Mesangial cell (primary cell): ENCODE measurements around the gene TKTL1. TPM values are rescaled to one million over a fixed set of nuclear protein-coding genes. Genes with fewer than 3 reads are reported as not detected.

ENCODE experiments used
- total RNA-seq: library from RNA; depleted of rRNA; stranded (reverse); fragments of >200 nt; gene quantifications from 2 replicates; pipeline ENCODE4 v1.2.3, GENCODE V29; 2015

The TKTL1 gene
- not detected in 2 replicates for total RNA-seq

DNA sequence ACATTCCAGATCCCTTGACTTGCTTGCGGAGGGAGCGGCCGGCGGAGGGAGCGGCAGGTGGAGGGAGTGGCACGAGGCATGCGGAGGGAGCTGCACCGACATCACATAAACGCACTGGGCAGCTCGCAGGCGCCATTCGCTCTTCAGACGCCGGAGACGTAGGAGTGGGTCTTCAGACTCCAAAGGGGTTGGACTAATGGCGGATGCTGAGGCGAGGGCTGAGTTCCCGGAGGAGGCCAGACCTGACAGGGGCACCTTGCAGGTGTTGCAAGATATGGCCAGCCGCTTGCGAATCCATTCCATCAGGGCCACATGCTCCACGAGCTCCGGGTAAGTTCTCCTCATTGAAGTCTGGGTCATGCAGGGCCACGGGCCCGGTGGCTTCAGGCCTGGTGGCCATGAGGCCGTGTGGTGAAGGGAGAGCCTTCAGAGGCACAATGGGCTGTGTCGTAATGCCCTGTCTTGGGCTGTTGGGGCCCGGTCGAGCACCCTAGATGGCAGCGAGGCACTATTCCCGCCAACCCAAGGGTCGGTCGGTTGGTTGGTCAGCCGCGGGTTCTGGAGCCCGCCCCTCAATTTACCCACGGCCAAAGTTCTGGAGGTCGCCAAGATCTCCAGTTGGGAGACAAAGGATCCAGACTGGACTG, at the start of gene TKTL1:
Gene TKTL1, plus strand, starts transcription at position 132 of the 647 bp plus-strand sequence. Its CDS starts 65 bp downstream, at position 197.

DNA sequence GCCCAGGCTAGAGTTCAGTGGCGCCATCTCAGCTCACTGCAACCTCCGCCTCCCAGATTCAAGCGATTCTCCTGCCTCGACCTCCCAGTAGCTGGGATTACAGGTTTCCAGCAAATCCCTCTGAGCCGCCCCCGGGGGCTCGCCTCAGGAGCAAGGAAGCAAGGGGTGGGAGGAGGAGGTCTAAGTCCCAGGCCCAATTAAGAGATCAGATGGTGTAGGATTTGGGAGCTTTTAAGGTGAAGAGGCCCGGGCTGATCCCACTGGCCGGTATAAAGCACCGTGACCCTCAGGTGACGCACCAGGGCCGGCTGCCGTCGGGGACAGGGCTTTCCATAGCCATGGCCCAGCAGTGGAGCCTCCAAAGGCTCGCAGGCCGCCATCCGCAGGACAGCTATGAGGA, 38.3 kb upstream of the TKTL1 start, which contains the start of gene OPN1MW3:
Gene OPN1MW3, plus strand, starts transcription at position 301 of the 400 bp plus-strand sequence. Its CDS starts 38 bp downstream, at position 339.

DNA sequence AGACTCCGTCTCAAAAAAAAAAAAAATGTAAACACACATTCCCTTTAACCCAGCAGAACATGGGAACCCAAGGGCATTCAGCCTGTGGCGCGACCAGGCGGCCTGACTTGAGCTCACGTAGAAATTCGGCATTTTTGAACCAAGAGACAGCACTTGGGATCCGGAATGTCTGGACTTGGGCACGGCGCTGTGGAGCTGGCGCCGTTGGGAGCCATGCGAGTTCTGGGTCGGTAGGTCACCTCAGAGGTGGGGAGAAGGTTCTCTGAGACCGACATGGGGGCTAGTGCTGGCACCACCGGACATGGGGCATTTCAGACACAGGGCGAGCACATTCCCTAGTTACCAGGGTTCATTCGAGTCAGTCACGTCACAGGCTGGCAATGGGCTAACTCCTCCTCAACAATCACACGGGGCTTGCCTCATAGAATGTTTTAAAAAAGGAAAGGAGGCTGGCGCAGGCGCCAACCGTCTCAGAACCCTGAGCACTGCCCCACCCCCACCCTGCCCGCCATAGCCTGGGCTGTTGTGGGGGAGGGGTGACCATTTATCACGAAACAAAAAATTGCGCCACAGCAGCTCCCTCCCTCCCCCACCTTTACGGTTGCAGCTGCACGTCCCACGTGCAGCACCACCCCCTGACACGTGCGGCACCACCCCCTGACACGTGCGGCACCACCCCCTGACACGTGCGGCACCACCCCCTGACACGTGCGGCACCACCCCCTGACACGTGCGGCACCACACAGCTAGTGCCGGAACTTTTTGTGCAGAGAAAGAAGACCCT, 612 bp upstream of the TKTL1 start, which contains the start of gene TEX28:
Gene TEX28, minus strand, starts transcription at position 334 of the 784 bp plus-strand sequence. CDS start 3,007 bp downstream, outside the sequence.

DNA sequence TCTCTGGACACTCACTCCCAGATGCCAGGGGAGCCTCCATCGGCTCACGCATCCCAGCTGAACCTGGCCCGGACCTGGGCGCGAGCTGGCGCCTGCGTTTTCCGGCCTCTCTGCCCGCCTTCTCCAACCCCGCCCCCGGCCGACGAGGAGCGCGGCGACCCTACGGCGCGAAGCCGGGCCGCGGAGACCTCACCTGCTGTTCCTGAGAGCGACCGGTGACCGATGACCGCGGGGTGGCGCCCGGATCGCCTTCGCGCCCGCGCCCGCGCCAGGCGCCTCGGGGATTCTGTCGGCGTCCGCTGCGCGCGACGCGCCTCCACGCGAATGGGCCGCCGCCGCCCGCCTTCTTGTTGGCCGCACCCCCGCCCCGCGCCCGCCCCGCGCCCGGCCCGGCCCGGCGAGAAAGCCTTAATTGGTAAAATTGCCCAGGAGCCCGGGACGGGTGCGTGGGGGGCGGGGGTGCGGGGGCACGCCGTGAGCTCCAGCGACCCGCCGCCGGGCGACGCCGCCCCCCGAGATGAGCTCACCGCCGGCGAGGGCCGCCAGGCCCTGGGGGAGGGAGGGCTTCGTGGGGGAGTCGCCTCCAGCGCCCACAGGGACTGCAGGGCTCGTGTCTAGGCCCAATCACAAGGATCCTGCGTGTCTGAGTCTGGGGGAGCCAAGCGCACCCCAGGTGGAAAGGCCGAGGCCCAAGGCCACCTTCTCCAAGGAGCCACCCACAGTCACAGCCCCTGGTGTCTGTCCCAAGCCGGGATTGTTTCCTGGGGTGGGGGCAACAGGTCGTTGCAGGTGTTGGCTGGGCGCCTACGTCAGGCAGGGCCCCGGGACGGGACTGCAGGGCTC, 78.9 kb downstream of the TKTL1 start, which contains the start of gene FLNA:
Gene FLNA, minus strand, starts transcription at position 322 of the 843 bp plus-strand sequence. CDS start 3,389 bp downstream, outside the sequence.

GRCh38 chrX:154378799-154379568, 83.4 kb downstream of the TKTL1 start, which contains the start of gene EMD:
Gene EMD (plus strand): TSS chrX:154379295. CDS start chrX:154379485, 190 bp downstream.

Other genes starting within 250 kb of the TKTL1 start
- gene MECP2, start 198.1 kb upstream of the TKTL1 start, total RNA-seq = 16.5 and 16.8 TPM in 2 replicates
- gene OPN1LW, start 151.6 kb upstream of the TKTL1 start, total RNA-seq = not detected in 2 replicates
- gene OPN1MW, start 113.2 kb upstream of the TKTL1 start, total RNA-seq = not detected in 2 replicates
- not detected in 2 replicates for gene OPN1MW2, start 76.0 kb upstream of the TKTL1 start, total RNA-seq
- gene OPN1MW3, start 38.2 kb upstream of the TKTL1 start, total RNA-seq = not detected in 2 replicates
- not detected in 2 replicates for gene TEX28, start 671 bp upstream of the TKTL1 start, total RNA-seq
- gene FLNA, start 78.8 kb downstream of the TKTL1 start, total RNA-seq = 2,491 and 2,888 TPM in 2 replicates
- gene EMD, start 83.5 kb downstream of the TKTL1 start, total RNA-seq = 53.0 and 59.8 TPM in 2 replicates
- 5,163 and 5,241 TPM in 2 replicates for gene RPL10, start 102.6 kb downstream of the TKTL1 start, total RNA-seq
- gene DNASE1L1, start 113.5 kb downstream of the TKTL1 start, total RNA-seq = 32.3 and 68.7 TPM in 2 replicates
- 23.5 and 31.4 TPM in 2 replicates for gene TAFAZZIN, start 115.7 kb downstream of the TKTL1 start, total RNA-seq
- gene ATP6AP1, start 132.9 kb downstream of the TKTL1 start, total RNA-seq = 45.0 and 81.4 TPM in 2 replicates
- 74.0 and 80.7 TPM in 2 replicates for gene GDI1, start 141.4 kb downstream of the TKTL1 start, total RNA-seq
- gene FAM50A, start 148.3 kb downstream of the TKTL1 start, total RNA-seq = 34.7 and 46.1 TPM in 2 replicates
- 19.6 and 26.1 TPM in 2 replicates for gene PLXNA3, start 162.5 kb downstream of the TKTL1 start, total RNA-seq
- 18.4 and 23.7 TPM in 2 replicates for gene LAGE3, start 183.5 kb downstream of the TKTL1 start, total RNA-seq
- 49.4 and 62.1 TPM in 2 replicates for gene UBL4A, start 190.8 kb downstream of the TKTL1 start, total RNA-seq
- gene SLC10A3, start 194.8 kb downstream of the TKTL1 start, total RNA-seq = 25.7 and 33.6 TPM in 2 replicates
- gene FAM3A, start 220.4 kb downstream of the TKTL1 start, total RNA-seq = 28.8 and 51.0 TPM in 2 replicates